Hematopoietic multipotent progenitor cell treated with erythropoietin and hydrocortisone succinate and interleukin-3 and kit ligand, for 15 days (in vitro differentiated cells): ENCODE data around the gene ARHGAP26.

Source experiments
- DNase-seq: peaks from one replicate; pipeline ENCODE4 v3.0.0-alpha.2; 2015; ENCODE audit warnings: low spot score

ARHGAP26 gene

DNA sequence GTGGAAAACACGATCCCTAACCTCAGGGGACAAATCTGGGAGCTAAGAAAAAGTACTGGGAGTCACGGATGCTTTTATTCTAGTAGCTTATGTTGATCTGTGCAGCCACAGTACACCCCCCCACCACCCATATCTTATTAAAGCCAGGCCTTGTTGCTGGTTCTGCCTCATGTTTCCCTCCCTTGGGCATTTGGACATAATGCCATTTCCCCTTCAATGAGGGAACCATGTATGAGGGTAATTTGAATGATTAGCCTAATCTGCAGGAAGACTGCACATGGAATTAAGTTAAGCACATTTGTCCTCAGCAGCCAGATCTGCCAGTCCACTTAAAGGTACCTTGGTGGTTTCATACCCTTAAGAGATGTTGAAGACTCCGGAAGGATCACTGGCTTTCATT lies 102.0 kb downstream of the ARHGAP26 start:
- DNase-seq: no peak

DNA sequence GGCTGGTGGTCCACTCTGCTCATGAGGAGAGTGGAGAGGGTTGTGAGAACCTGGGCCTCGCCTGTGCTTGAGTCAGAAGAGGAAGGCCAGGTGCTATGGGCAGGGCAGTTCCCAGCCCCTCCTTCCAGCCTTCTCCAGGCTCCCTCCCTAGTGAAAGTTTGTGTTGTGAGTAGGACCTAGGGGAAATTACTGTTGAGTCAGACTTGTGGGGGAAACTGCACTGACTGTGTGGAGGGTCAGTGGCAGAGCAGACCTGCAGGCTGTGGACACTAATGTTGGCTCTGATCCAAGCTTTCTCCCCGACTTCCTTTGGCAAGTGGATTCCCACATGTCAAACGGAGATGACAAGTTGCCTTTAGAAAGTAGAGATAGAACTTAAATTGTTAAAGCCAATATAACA lies 102.6 kb downstream of the ARHGAP26 start:
- no peak for DNase-seq

DNA sequence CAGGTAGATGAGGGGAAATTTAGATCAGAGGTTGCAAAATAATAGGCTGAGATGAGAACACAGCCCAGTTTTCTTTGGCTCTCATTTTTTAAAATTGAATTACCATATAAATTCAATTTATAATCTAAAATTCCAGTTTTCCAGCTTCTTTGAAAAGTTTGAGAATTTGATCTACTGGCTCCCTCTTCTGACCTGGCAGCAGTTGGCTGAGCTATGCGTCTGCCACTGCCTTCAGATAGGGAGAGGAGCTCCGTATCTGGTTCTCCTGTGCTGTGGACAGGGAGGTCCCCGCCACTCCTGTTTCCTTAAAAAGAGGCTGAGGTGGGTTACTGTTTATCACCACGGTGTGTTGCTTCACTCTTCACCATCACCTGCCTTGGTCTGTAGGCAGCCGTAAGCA lies 103.7 kb downstream of the ARHGAP26 start:
- DNase-seq: no peak

DNA sequence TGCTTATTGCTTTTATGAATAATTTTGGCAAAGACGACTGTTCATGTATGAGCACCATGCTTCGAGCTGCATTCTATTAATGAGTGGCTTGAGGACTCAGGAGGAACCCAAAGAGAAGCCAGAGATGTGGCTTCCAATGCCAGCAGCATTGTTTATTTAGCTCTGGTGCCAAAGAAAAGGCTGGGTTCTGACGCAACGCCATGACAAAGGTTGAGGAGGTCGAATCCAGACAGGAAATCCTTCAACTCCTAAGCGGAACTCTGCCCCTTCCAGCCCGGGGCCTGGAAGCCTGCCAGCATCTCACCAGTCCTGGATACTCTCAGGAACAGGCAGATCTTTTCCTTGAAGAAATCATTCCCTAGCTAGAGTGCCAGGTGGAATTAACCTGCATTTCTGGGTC lies 104.4 kb downstream of the ARHGAP26 start:
- no peak for DNase-seq

DNA sequence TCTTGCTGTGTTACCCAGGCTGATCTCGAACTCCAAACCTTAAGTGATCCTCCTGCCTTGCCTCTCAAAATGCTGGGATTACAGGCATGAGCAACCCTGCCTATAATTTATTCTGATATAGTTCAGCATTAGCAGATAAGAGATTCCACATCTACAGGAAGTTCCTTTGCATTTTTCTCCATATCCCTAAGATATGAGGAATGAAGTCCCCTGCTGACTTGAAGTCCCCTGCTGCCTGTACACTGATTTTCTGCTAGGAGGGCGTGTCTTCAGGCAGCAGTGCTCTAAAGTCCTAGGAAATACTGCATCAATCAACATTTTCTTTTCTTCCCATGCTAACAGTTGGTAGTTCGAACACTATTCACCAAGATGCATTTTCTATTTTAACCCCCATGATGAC lies 105.8 kb downstream of the ARHGAP26 start:
- no peak for DNase-seq

DNA sequence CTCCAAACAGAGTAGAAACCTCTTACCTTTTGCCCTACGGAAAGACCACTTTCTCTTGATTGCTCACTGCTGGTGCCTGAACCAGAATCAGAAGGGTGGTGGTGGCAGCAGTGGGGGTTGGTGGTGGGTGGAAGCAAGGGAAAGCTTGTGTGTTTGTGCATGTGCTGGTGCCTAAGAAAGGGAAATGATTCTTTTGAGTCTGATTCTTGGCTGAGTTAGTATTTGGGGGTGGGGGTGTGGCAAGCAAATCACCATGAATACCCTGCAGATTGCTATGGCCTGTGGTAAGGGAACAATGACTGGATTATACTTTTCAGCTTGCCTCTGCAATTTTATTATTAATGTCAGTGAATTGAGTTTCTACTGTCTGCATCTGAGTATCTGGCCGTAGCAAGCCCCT lies 106.6 kb downstream of the ARHGAP26 start:
- no peak for DNase-seq

DNA sequence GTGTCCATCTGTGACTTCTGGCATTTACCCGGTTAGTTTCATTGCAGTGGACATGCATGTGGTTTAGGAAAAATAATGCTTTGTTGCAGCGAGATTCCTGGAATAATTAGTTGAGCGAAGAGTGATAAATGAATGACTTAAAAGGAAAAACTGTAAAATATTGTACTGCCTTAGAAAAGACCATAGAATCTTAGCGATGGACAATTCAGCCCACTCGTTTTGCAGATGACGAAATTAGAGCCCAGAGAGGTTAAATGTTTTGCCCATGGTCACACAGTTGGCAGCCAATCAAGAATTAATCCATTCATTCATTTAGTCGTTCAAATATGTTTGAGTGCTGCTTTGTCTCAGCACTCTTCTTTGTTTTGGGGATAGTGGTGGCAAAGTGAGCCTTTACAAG lies 107.9 kb downstream of the ARHGAP26 start:
- no peak for DNase-seq

DNA sequence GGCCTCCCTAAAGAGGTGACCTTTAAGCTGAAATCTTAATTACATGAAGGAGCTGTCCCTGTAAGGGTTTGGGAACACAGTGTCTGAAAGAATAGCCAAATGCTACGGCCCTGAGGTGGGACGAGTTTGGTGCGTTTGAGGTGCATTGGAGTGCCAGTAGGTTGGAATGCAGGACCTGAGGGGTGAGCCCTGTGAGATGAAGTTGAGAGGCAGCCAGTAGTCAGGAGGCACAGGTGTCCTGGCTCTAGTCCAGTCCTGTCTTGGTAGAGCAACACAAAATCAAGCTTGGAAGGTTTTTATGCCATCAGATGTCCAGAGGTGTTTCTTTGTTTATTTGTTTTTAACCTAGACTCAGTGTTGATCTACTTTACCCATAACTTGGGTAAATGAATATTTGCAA lies 108.5 kb downstream of the ARHGAP26 start:
- DNase-seq: no peak

DNA sequence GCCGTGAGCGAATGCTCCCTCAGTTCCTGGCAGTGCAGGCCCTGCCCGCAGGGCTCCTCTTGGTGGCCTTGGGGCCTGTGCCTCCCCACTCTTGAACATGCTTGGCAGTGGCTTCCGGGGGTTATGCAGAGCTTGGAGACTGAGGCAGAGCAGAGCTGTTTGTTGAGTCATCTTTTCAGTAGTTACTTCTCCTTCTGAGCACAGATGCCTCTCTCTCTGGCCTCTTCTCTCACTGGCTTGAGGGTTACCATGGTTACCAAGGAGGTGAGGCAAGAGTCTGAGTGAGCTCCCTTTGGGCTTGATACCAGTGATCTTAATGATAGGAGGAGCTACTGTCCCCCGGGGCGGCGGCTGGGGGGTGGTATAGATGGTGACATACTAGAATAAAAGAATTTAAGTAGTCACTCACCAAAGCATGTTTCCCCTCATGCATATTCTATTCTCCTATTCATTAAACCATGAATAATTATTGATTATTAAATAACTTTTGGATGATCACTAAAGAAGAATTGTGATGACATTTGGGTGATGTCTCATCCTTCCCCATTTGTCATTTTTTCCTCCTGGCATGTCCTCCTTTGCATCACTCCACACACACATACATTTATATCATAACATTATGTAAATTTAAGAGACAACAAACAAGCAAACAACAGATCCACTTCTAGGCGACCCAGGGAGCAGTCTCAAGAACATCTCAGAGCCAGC lies 111.1 kb downstream of the ARHGAP26 start:
- no peak for DNase-seq

DNA sequence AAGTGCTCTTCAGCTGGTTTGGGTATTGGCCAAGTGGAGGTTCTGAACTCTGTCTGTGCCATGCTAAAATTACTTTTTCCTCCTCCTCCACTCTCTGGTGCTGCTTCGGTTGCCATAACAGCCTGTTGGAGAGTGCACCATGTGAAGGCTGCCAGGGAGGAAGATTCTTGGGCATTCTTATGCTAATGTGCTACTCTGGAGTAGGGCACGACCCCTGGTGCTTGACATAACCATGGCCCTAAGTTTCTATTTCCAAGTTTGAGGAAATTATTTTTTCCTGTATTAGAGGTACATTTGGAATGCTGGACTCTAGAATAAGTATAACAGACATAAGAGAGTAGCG lies 111.6 kb downstream of the ARHGAP26 start:
- DNase-seq: no peak

DNA sequence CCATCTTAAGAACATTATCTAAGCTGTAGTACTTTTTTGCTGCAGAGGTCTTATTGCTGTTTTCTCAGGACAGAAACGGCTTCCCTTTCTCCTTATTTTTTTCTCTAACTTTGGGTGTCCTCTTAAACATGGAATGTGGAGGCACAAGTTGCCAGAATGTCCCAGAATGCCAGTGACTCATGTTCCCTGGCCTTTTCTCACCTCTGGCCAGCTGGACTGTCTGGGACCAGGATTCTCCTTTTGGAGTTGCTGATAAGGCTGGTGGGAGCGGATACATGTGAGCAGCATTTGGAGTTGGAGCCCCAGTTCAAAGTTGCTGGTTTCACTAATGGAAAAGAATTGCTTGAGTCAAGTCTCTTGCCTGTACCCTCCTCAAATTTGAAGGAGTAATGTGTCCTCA lies 112.8 kb downstream of the ARHGAP26 start:
- DNase-seq: no peak

DNA sequence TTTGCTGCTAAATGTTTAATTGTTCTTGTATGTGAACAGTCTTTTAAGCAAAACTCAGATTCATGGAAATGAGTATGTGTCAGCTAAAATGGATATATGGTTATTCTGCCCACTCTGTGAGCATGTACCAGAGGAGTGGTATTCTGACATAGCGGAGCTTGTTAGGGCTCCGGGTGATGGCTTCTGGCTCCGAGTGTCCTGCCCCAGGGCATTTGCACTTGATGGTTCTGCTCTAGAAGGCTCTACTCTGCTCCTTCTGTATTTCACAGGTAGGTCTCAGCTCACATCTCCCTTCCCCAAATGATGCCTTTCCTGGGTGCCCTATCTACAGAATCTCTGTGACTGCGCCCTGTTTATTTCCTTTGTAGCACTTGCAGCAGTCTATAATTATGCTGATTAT lies 113.3 kb downstream of the ARHGAP26 start:
- DNase-seq: no peak

DNA sequence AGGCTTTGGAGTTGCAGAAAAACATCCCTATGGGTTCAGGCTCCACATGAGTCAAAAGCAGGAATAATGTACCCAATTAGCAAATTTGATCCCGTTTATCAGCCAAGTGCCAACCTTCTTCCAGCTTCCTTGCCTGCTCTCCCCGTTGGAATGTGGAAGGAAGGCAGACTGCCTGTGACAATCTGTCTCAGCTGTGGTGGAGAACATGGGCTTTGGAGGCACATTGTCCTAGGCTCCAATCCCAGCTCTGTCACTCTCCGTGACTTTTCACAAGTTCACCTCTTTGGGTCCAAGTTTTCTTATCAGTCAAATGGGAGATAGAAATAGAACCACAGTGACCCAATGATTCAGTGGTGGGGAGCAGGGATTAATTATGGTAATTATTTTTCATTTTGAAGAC lies 113.9 kb downstream of the ARHGAP26 start:
- DNase-seq: no peak

DNA sequence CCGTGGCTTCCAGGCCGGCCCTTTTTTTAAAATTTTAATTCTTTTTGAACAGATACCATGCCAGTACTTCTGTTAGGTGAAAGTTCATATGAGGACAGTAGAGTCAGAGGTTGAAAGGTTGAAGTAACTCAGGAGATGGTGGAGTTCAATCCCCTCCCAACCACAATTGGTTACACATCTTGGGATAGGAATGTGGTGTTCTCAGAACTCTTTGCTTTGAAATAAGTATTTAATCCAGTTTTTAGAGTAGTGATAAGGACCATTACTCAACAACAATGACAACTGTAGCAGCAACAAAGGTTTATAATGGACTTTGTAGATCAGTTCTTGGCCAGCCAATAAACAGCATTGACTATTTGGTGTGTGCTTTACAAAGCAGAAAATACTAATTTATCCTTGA lies 116.0 kb downstream of the ARHGAP26 start:
- DNase-seq: no peak

DNA sequence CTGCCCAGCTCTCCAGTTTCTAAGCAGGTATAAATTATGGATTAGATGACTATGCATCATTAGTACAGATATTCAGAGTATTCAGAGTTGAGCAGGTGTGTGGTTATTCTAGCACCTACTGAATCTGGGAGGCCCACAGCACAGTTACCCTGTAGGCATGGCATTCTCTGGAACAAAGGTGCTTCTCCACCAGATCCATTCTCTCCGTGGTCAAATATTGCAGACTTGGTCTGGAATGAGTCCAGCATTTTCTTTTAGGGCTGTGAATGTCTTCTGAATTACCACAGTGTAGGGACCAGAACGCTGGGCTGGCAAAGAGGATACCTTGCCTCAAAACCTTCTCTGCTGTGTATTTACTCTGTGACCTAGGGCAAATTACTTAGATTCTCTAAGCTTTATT lies 116.8 kb downstream of the ARHGAP26 start:
- DNase-seq: no peak

DNA sequence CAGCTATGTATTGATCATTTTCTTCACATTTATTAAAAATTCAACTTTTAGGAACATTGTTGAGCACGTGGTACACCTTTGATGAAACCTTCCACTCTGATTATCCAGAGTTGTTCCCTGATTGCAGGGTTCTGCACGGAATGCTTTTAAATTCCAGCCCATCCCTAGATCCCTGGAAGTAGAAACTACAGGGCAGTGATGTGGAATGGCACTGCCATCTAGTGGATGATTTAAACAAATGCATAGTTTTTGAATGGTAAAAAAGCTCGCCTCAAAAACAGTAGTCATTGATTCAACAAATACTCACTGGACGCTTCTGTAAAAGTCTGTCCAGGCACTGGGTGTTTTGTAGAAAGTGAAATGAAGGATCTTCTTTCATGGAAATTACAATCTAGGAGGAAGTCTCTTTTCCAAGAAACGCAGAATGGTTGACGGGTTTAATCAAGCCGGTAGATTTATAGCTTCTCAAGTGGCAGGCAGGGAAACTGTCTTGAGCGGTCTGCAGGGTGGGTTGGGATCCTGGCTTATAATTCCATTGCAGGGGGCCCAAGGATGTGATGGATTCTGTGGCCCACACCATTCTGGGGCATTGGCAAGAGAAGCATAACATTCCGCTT lies 118.4 kb downstream of the ARHGAP26 start:
- peak; percentile 18 for DNase-seq

DNA sequence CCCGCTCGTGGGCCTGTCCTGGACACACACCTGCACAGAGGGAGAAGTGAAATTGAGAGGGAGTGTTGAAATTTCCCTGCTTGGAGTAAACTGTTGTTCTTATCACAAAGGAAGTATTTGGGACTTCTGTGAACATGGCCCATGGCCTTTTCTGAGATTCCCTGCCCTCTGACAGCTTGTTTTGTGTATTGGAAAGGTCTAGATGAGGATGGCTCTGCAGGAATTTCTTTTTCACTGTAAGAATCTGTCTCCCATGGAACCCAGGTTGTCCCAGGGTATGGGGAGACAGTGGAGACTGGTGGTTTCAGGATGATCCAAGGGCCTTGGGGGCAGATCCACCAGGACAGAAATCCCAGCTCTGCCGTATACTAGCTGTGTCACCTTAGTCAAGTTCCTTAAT lies 121.8 kb downstream of the ARHGAP26 start:
- DNase-seq: no peak

DNA sequence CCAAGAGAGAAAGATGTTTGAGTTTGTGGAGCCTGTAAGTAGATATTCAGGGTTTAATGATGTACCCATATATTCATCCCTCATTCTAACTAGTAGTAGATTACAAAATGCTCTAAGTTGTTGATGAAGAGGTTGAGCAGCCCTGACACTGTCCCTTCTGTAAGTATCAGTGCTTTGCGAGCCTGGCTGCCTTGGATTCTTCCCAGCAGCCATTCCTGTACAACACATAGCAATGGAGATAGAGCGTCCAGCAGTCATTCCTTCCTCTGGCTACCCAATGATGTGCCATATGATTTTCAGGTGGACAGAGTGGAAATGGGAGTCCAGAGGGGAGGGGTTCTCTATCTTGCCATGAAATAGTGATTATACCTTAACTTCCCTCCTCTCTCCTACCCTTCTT lies 124.1 kb downstream of the ARHGAP26 start:
- no peak for DNase-seq

DNA sequence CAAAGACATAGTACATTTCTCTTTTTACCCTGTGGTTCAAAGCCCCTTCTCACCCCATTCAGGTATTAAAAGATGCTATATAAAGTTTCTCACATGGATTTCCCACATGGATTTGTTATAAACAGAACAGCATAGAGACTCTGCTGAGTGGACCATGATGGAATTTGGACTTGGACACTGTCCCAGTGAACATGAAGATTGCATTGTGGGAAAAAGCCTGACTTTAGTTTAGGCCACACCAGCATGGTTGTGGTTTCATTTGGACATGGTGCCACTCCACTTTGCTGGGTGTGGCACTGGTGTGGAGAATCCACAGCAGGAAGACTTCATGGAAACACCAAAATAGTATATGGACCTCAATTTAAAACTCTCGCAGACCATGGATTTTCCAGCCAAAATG lies 124.6 kb downstream of the ARHGAP26 start:
- DNase-seq: no peak

DNA sequence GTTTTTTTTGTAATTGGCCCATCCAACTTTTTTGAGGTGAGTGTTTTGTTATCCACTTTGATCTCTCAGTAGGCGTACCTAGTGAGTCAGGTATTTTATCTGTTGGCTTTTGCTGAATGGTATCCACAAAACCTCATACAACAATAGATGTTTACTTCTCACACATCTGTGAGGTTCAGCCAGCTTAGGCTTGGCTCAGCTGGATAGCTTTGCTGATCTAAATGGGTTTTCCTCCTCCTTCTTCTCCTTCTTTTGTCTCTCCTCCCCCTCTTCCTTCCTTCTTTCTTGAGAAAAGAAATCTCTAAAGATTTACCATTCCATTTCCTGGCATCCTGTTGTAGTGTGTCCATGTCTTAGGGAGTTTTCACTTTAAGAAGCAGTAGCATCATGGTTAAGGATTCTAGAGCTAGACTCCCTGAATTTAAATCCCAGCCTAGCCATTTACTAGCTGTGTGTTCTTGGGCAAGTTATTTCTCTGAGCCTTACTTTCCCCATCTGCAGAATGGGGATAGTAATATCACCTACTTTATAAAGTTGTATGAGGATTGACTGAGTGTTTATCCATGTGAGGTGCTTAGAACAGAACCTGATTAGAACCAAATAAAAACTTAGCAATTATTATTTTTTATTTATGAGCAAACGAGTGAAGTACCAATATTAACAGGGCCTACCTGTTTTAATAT lies 126.3 kb downstream of the ARHGAP26 start:
- DNase-seq: no peak

DNA sequence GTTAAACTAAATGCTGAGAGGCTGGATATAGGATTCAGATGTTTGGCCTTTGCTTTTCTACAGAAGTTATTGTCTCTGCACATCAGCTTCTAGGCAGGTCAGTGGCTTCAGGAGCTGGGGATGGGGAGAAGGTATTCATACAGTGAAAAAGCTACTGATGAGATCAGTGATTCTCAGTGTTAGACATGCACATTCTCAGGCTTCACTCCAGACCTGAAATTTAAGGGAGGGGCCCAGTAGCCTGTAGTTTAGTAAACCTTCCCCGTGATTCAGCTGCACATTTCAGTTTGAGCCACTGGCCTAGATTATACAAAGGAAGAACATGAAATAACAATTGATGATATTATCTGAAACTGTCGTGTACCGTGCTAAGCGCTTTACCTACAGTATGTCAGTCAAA lies 127.2 kb downstream of the ARHGAP26 start:
- DNase-seq: no peak

DNA sequence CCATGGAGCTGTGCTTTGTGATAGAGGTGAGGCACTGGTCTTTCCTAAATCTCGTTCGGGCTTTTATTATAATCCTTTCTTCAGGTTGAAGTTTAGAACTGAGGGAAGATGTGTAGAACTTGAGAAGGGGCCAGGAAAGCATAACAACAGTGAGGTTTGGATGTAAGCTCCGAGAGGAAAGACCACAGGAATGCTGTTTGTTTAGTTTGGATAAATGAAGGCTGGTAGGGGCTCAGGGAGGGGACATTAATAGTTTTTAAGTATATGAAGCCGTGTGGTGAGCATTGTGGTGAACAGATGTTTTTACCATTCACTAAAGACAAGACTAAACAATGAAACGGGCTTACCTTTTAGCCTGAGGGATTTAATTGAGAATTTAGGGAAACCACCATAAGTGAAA lies 130.8 kb downstream of the ARHGAP26 start:
- DNase-seq: no peak

DNA sequence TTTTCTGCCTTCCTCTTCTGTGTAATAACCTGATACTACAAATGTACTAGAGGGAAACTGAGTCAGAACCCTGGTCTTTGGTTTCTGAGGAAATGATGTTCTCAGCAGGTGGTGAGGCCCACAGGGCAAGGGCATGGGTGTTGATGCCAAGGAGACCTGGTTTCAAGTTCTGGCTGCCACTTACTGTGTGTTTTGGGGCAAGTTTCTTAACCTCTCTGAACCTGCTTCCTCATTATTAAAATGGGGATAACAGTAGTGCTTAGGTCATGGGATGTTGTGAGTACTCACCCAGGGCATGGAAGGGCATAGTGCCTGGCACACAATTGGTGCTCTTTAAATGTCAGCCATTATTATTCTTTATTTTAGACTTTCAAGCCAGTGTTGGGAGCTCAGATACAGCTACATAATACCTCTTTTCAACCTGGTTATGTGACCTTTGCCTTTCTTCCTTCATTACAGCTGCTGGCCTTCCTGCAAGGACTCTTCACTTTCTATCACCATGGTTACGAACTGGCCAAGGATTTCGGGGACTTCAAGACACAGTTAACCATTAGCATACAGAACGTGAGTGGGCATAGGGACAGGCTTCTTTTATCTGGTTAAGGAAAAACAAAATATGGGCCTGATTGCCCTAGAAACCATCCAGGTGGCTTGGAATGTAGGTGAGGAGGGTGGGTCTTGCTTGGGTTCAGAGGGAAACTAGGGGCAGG lies 131.5 kb downstream of the ARHGAP26 start:
- no peak for DNase-seq
